Measurements from ENCODE around the gene TEAD1. TPM values are rescaled to one million over a fixed set of nuclear protein-coding genes. Genes with fewer than 3 reads are reported as not detected.

TEAD1 gene
- total and polyA plus RNA-seq, 2 experiments from 2014 or later = 24.5 to 103 TPM

- no peak overlapping the region for H3K4me3 ChIP-seq
- no peak overlapping the region for H2AFZ ChIP-seq
- DNase-seq (ENCODE audit: low spot score) (no peak), ATAC-seq (peak; percentile 21; the same call in 2 of the 3 replicates)
- peaks cover 84% of the 10 kb centered on the region for H4K20me1 ChIP-seq (replicated peaks; ENCODE audit: insufficient read depth)
- no peaks in the 10 kb centered on the region for H3K36me3 ChIP-seq (ENCODE audit: insufficient read depth)
- Mint-ChIP-seq H3K4me3 (no peak overlapping the region), H3K36me3 (ENCODE audit: low read depth) (no peaks in the 10 kb centered on the region), H3K9me3 (no peaks in the 10 kb centered on the region), H3K27ac (no peak overlapping the region), H3K4me1 (peaks cover 88% of the 10 kb centered on the region), H3K27me3 (ENCODE audit: insufficient read depth, low read depth, poor library complexity) (peaks cover 9% of the 10 kb centered on the region)
- H3K9me2 ChIP-seq (ENCODE audit: insufficient read depth) = no peaks in the 10 kb centered on the region
- H3K4me1 ChIP-seq (ENCODE audit: insufficient read depth) = peaks cover 85% of the 10 kb centered on the region
- H3K79me2 ChIP-seq (replicated peaks; ENCODE audit: insufficient read depth) = peaks cover 100% of the 10 kb centered on the region
- no peak overlapping the region for H3K4me2 ChIP-seq
- no peak for TF ChIP-seq ZNF462 (CRISPR knock-in tag; IDR thresholded peaks at IDR 0.05)
- TF ChIP-seq ZNF331 (CRISPR knock-in tag; IDR thresholded peaks at IDR 0.05; ENCODE audit: low read depth) = no peak
- no peak for TF ChIP-seq CTCF (conservative IDR thresholded peaks at IDR 0.05; ENCODE audit: low read depth in 2 of 2)
- TF ChIP-seq ZNF114 (CRISPR knock-in tag; IDR thresholded peaks at IDR 0.05) = no peak
- TF ChIP-seq CREB1 (CRISPR knock-in tag; IDR thresholded peaks at IDR 0.05; ENCODE audit: low read depth) = no peak
- no peak for TF ChIP-seq EZH2phosphoT487 (IDR thresholded peaks at IDR 0.05; ENCODE audit: unreplicated experiment)
- TF ChIP-seq STAT1 (IDR thresholded peaks at IDR 0.05; ENCODE audit: unreplicated experiment) = no peak
- TF ChIP-seq ETS1 (IDR thresholded peaks at IDR 0.05) = no peak
- TF ChIP-seq POLR2AphosphoS5 (IDR thresholded peaks at IDR 0.05; ENCODE audit: low read depth) = no peak
- no peak for TF ChIP-seq NANOG (IDR thresholded peaks at IDR 0.05; ENCODE audit: borderline replicate concordance)
- no peak for TF ChIP-seq REST (IDR thresholded peaks at IDR 0.05; ENCODE audit: unreplicated experiment)
- TF ChIP-seq JUNB (IDR thresholded peaks at IDR 0.05; ENCODE audit: unreplicated experiment) = no peak
- no peak for TF ChIP-seq EZH2 (IDR thresholded peaks at IDR 0.05; ENCODE audit: low read depth, unreplicated experiment)
- H3K27ac ChIP-seq (ENCODE audit: low read depth) = no peak overlapping the region
- H3K27me3 ChIP-seq (ENCODE audit: insufficient read depth) = no peaks in the 10 kb centered on the region
- no peaks in the 10 kb centered on the region for H3F3A ChIP-seq (replicated peaks; ENCODE audit: low read depth)
Observed at GRCh38 chr11:12701811-12702592, 27.8 kb downstream of the TEAD1 start.
